Smooth muscle cell (in vitro differentiated cells): Measurements from ENCODE around the gene TLCD3A. TPM values are rescaled to one million over a fixed set of nuclear protein-coding genes. Genes with fewer than 3 reads are reported as not detected.

Experiments used
- DNase-seq: peaks from one replicate; lab custom pipeline; 2025; ENCODE audit not compliant: unreplicated experiment; lab: John Stamatoyannopoulos, UW
- H2AFZ ChIP-seq: fragments of 200-600 bp; sonication (generic); 2 replicates; pipeline ENCODE4 v1.6.0; 2016; ENCODE audit warnings: antibody characterized with exemption, low read depth, mild to moderate bottlenecking
- H3F3A ChIP-seq: fragments of 200-600 bp; sonication (generic); 2 replicates; pipeline ENCODE4 v1.6.0; 2017; ENCODE audit warnings: antibody characterized with exemption, low read depth
- H3K27ac ChIP-seq: fragments of 200-600 bp; sonication (generic); 2 replicates; pipeline ENCODE4 v1.5.1; 2016; ENCODE audit warnings: low read depth, mild to moderate bottlenecking
- H3K27me3 ChIP-seq: fragments of 200-600 bp; sonication (generic); 2 replicates; pipeline ENCODE4 v1.6.1; 2016; ENCODE audit warnings: low read depth, mild to moderate bottlenecking
- H3K36me3 ChIP-seq: fragments of 200-600 bp; sonication (generic); 2 replicates; pipeline ENCODE4 v1.5.1; 2016; ENCODE audit warnings: low read depth
- H3K4me1 ChIP-seq: fragments of 200-600 bp; sonication (generic); 2 replicates; pipeline ENCODE4 v1.5.1; 2016; ENCODE audit warnings: low read depth
- H3K4me2 ChIP-seq: fragments of 200-600 bp; sonication (generic); 2 replicates; pipeline ENCODE4 v1.6.0; 2016; ENCODE audit warnings: mild to moderate bottlenecking
- H3K4me3 ChIP-seq: fragments of 200-600 bp; sonication (generic); 2 replicates; pipeline ENCODE4 v1.5.1; 2016; ENCODE audit warnings: mild to moderate bottlenecking
- H3K79me2 ChIP-seq: fragments of 200-600 bp; sonication (generic); 2 replicates; pipeline ENCODE4 v1.6.0; 2016; ENCODE audit warnings: low read depth, mild to moderate bottlenecking
- H3K9ac ChIP-seq: fragments of 200-600 bp; sonication (generic); 2 replicates; pipeline ENCODE4 v1.6.0; 2016; ENCODE audit warnings: low read depth
- H3K9me3 ChIP-seq: fragments of 200-600 bp; sonication (generic); replicated peaks from 2 replicates; pipeline ENCODE4 v1.5.1; 2016; ENCODE audit warnings: low read depth
- H4K20me1 ChIP-seq: fragments of 200-600 bp; sonication (generic); 2 replicates; pipeline ENCODE4 v1.6.0; 2016; ENCODE audit warnings: low read depth
- WGBS: methylation state at CpG from one replicate; pipeline ENCODE4 v1.1.7; 2016; ENCODE audit warnings: low lambda C conversion rate; 5-methylcytosine and 5-hydroxymethylcytosine counted together
- polyA plus RNA-seq: library from polyadenylated mRNA; unstranded; fragments of >200 nt; fragmentation: Nextera tagmentation; extraction: Ambion mirVana; gene quantifications from 2 replicates; pipeline ENCODE4 v1.2.1, GENCODE V29; 2016
- total RNA-seq: library from RNA; depleted of rRNA; stranded (reverse); fragments of >200 nt; gene quantifications from 2 replicates; pipeline ENCODE4 v1.2.3, GENCODE V29; 2014
- TF ChIP-seq, protein P1 (sequence below): fragments of 200-600 bp; sonication (generic); IDR thresholded peaks from 2 replicates; pipeline ENCODE4 v1.5.1; 2017; ENCODE audit warnings: borderline replicate concordance, mild to moderate bottlenecking, antibody characterized with exemption; ENCODE audit not compliant: insufficient read depth, poor library complexity, severe bottlenecking

TLCD3A gene
- total and polyA plus RNA-seq, 2 experiments from 2014 or later, result 21.9 to 23.0 TPM

DNA sequence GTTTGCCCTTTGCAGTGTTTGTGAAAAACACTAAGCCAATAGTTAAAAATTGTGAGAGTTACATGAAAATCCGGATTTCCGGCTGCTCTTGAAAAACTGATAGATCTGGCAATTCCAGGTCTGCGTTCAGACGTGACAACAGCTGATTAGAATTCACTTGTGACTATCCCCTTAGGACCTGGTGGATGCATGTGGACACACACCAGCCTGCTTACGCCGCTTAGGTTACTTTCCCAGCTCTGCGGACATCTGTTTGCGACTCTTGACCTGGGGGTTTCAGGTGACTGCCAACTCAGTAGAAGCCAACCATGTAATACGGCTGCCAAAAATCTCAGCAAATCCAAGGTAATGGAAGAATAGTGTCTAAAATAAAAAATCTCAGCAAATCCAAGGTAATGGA lies 42.0 kb upstream of the TLCD3A start:
- H3K27me3 ChIP-seq, result no peaks in the 10 kb centered on the region
- H3K4me2 ChIP-seq, result no peak overlapping the region
- H3K4me1 ChIP-seq, result peaks cover 6% of the 10 kb centered on the region
- peaks cover 16% of the 10 kb centered on the region for H3F3A ChIP-seq
- no peaks in the 10 kb centered on the region for H3K9me3 ChIP-seq
- no peak overlapping the region for H3K9ac ChIP-seq
- H3K4me3 ChIP-seq, result no peak overlapping the region
- no peaks in the 10 kb centered on the region for H3K79me2 ChIP-seq
- TF ChIP-seq, protein P1, sequence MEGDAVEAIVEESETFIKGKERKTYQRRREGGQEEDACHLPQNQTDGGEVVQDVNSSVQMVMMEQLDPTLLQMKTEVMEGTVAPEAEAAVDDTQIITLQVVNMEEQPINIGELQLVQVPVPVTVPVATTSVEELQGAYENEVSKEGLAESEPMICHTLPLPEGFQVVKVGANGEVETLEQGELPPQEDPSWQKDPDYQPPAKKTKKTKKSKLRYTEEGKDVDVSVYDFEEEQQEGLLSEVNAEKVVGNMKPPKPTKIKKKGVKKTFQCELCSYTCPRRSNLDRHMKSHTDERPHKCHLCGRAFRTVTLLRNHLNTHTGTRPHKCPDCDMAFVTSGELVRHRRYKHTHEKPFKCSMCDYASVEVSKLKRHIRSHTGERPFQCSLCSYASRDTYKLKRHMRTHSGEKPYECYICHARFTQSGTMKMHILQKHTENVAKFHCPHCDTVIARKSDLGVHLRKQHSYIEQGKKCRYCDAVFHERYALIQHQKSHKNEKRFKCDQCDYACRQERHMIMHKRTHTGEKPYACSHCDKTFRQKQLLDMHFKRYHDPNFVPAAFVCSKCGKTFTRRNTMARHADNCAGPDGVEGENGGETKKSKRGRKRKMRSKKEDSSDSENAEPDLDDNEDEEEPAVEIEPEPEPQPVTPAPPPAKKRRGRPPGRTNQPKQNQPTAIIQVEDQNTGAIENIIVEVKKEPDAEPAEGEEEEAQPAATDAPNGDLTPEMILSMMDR, result no peak
- no peak for DNase-seq
- H2AFZ ChIP-seq, result no peak overlapping the region
- WGBS, result 83% methylated on average over 9 of the region's 9 CpGs
- H4K20me1 ChIP-seq, result peaks cover 15% of the 10 kb centered on the region
- H3K27ac ChIP-seq, result no peak overlapping the region
- H3K36me3 ChIP-seq, result no peaks in the 10 kb centered on the region

DNA sequence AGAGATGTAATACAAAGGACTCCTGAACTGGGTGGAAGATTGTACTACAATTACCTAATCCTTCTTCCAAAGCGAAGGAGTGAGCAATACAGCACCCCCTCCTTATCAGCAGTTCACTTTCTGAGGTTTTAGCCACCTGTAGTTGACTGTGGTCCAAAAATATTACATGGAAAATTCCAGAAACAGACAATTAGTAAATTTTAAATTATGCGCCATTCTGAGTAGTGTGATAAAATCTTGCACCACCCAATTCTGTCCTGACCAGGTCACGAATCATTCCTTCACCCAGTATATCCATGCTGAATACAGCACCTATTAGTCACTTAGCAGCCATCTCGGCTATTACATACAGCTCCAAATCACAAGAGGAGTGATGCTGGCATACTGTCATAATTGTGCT lies 41.0 kb upstream of the TLCD3A start:
- H3K9ac ChIP-seq, result no peak overlapping the region
- no peaks in the 10 kb centered on the region for H3K36me3 ChIP-seq
- TF ChIP-seq, protein P1, result no peak
- H3K79me2 ChIP-seq, result no peaks in the 10 kb centered on the region
- peaks cover 15% of the 10 kb centered on the region for H4K20me1 ChIP-seq
- peak overlapping the region; percentile 36 for H3K27ac ChIP-seq
- H3F3A ChIP-seq, result peaks cover 16% of the 10 kb centered on the region
- no peak overlapping the region for H2AFZ ChIP-seq
- peaks cover 6% of the 10 kb centered on the region for H3K4me1 ChIP-seq
- DNase-seq, result no peak
- H3K4me3 ChIP-seq, result no peak overlapping the region
- no peaks in the 10 kb centered on the region for H3K9me3 ChIP-seq
- H3K27me3 ChIP-seq, result no peaks in the 10 kb centered on the region
- WGBS, result 77% methylated on average over 4 of the region's 4 CpGs
- H3K4me2 ChIP-seq, result no peak overlapping the region

DNA sequence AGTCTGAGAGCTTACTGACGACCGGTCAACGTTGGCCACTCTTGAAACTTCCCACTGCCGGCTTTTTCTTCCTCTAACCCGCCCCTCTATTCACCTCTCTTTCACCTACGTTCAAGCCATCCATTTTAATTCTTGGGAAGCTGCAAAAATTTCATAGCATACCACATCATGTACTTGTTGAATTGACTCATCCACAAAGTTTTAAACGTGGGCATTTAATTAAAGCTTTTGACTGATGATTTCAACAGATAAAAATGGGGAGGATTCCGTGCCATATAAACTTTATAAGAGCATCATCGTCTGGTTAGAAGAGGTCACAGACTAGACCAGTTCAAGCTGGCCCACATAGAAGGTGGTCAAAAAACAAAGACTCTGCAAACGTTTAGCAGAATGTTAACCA lies 40.3 kb upstream of the TLCD3A start:
- Histone ChIP-seq H3K27ac (peak overlapping the region; percentile 36), H4K20me1 (peaks cover 15% of the 10 kb centered on the region), H3K79me2 (no peaks in the 10 kb centered on the region), H2AFZ (no peak overlapping the region), H3K4me3 (no peak overlapping the region), H3F3A (peaks cover 16% of the 10 kb centered on the region), H3K27me3 (no peaks in the 10 kb centered on the region), H3K36me3 (no peaks in the 10 kb centered on the region), H3K4me1 (peaks cover 6% of the 10 kb centered on the region), H3K9me3 (no peaks in the 10 kb centered on the region), H3K4me2 (no peak overlapping the region), H3K9ac (no peak overlapping the region)
- WGBS, result 87% methylated on average over 10 of the region's 10 CpGs
- TF ChIP-seq, protein P1, result no peak
- DNase-seq, result no peak
